ENCODE measurements around the gene KCTD2.
"Not testable (repeated sequence)": the region's sequence is repeated elsewhere in the genome, so short reads cannot be mapped to it uniquely, and the experiment has no call there.

The KCTD2 gene

DNA sequence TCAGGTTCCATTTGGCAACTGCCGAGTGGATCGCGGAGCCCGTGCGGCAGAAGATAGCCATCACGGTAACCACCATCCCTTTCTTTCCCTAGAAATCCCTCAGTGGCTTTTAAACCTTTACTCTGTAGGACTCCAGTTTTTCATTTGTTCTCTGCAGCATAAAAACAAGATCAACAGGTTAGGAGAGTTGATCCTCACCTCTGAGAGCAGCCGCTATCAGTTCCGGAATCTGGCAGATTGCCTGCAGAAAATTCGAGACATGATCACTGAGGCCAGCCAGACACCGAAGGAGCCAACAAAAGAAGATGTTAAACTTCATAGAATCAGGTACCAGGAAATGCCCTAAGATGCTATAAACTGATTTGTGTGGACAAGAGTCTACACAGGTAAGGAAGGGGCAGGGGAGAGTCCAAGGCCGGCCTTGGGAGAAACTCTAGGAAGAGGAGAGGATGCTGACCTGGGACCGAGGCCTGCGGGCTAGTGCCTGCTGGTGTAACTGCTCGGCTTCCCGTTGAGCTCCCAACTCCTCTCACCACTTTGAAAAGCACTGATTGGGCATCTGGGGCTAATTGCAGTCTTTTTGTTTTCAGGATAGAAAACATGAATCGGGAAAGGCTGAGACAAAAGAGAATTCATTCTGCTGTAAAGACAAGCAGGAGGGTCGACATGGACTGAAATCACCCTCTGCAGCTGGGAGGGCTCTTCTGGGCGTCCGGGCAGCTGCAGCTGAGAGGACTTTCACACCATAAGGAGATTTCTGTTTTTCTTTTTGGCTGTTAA, 26.5 kb upstream of the KCTD2 start:
- no peak for DNase-seq

DNA sequence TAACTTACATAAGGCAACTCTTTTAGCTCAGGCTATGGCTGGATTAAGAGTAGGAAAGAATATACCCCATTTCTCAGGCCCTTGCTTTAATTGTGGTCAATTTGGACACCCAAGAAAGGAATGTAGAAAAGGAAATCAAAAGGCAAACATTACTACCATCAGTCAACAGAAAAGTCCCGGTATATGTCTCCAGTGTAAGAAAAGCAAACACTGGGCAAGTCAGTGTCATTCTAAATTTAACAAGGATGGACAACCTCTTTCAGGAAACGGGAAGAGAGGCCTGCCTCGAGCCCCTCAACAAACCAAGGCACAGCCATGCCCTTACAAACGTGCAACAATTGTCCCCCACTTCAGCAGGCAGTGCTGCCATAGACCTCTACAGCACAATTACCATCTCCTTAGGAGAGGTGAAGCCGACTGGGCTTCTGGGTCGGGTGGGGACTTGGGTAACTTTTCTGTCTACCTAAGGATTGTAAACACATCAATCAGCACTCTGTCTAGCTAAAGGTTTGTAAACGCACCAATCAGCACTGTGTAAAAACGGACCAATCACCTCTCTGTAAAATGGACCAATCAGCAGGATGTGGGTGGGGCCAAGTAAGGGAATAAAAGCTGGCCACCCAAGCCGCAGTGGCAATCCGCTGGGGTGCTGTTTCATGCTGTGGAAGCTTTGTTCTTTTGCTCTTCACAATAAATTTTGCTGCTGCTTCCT, 22.2 kb upstream of the KCTD2 start:
- DNase-seq = no peak

DNA sequence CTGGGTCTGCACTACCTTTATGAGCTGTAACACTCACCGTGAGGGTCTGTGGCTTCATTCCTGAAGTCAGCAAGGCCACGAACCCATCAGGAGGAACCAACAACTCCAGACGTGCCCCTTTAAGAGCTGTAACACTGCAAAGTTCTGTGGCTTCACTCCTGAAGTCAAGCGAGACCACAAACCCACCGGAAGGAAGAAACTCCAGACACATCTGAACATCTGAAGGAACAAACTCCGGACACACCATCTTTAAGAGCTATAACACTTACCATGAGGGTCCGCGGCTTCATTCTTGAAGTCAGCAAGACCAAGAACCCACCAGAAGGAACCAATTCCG, 21.7 kb upstream of the KCTD2 start:
- not testable (repeated sequence) for DNase-seq

DNA sequence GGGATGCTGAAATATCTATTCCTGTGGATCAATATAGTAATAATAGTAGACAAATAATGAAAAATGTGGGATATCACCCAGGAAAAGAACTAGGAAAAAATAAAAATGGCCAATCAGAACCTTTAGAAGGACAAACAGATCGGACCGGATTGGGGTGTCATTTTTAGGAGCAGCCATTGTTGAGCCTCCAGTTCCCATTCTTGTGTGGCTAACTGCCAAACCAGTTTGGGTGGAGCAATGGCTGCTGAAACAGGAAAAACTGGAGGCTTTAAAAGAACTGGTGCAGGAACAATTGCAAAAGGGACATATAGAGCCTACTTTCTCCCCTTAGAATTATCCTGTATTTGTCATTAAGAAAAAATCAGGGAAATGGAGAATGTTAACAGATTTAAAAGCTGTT, 20.4 kb upstream of the KCTD2 start:
- not testable (repeated sequence) for DNase-seq

DNA sequence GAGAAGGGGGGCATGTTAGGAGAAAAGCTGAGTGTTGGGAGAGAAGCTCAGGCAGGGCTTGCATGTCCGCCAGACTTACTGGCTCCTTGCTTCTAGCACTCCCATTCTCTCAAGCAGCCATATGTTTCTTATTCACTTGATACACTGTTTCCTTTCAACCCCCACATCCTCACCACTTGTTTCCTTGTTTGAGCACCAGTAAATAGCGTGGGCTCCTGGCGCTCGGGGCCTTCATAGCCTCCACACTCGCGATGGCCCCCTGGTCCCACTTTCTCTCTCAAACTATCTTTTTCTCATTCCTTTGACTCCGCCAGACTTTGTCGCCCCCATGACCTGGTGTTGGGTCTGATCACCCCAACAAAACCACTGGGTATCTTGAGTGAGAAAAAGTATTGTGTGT, 16.9 kb upstream of the KCTD2 start:
- DNase-seq = no peak

DNA sequence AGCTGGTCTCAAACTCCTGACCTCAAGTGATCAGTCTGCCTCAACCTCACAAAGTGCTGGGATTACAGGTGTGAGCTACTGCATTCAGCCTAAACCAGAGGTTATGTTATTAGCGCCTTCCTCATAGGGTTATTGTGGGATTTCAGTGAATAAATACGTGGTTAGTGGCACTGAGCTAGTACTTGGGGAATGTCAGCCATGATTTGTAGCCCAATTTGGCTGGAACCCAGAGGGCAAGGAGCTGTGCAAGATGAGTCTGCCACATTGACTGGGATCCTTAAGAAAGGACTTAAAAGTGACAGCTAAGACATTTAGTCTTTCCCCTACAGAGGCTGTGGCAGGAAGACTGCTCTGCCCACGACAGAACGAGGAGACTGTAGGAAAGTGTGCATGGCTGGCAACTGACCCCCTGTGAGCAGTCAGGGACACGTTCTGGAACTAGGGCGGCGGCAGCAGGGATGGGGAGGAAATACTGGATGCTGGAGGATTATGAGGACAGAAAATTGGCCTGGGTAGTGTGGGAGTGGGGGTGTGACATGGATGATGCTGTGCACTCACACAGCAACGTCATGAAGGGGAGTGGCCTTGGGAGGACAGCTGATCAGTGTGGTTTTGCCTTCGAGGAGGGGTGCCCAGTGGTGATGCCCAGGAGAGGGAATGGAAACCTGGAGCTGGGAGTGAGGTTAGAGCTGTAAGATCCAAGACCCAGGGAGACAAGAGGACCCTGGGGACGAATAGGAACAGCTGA, 14.9 kb upstream of the KCTD2 start:
- peak; percentile 75 for DNase-seq

DNA sequence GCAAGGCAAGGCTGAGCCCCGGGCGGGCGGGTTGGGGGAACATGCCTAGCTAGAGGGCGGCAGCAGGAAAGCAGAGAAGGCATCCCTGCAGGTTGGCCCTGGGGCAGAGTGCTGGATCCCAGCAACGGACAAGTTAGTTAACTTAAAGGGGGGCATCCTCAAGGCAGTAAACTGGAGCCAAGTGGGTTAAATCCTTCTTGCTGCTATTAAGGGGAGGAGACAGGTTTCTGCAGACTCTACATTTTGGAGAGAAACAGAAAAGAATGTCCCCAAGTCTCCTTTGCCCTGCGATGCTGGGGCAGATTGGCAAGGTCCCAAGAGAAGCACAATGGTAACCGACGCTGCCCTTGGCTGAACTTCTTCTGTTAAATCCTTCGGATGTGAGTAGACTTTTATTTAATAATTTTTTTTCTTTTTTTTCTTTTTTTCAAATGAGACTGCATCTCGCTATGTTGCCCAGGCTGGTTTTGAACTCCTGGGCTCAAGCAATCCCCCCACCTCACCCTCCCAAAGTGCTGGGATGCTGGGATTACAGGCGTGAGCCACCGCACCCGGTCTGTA, 14.2 kb upstream of the KCTD2 start:
- no peak for DNase-seq

DNA sequence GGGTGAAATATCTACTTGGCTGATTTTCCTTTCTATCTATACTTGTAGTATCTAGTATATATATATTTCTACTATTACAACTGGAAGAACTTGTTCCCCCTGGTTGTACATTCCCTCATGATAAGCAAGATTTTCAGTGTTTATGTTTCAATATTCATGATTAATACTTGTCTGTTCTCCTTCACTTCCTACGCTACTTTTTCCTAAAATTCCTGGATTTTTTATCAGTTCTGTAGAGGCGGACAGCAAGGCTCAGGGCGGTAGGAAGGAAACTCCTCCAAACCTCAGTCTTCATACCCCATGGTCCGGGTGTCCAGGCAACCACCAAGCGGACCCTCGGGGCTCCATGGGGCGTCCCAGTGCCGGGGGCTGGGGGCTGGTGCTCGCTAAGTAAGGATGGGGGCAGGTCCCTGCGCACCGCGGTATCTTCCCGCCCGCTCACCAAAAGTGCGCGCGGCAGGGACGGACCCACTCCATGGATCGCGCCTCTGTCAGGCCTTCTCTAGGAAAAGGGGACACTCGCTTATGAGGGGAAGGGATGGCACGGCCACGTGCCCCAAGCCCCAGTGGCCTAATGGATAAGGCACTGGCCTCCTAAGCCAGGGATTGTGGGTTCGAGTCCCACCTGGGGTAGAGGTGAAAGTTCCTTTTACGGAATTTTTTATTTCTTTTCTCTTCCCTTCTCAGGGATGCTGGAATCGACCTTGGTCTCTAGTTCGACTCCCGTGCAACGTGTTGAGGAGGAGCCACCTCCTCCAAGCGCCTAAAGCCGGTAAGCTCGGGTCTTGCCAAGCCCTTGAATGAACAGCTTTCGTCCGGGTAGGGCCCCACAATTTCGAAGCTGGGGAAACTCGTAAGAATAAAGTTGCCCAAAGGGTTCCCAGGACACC, 13.4 kb upstream of the KCTD2 start:
- peak; percentile 96 for DNase-seq

DNA sequence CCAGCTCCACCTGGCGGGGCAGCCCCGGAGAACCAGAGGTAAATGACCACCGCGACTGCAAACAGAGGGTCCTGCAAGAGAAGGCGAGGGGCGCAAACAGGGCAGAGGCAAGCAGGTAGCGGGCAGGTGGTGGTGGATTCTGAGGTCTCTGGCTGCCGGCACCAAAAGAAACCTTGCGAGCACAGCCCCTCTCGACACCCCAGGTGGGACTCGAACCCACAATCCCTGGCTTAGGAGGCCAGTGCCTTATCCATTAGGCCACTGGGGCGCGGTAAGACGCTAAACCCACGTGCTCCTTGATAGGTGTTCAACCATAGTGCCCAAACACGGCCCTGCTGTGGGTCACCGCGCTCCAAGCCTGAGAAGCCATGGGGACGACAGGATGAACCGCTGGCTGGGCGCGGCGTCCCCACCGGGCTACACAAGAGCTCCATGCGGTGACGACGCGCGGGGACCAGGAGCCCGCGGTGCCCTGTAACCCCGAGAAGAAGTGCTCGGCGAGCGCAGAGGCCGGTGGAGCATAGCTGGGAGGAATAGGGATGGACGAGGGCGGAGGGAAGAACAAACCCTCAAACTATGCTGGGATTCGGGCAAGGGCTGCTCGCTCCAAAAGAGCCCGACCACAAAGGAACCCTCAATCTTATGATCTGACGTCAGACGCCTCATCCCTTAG, 12.7 kb upstream of the KCTD2 start:
- peak; percentile 96 for DNase-seq

DNA sequence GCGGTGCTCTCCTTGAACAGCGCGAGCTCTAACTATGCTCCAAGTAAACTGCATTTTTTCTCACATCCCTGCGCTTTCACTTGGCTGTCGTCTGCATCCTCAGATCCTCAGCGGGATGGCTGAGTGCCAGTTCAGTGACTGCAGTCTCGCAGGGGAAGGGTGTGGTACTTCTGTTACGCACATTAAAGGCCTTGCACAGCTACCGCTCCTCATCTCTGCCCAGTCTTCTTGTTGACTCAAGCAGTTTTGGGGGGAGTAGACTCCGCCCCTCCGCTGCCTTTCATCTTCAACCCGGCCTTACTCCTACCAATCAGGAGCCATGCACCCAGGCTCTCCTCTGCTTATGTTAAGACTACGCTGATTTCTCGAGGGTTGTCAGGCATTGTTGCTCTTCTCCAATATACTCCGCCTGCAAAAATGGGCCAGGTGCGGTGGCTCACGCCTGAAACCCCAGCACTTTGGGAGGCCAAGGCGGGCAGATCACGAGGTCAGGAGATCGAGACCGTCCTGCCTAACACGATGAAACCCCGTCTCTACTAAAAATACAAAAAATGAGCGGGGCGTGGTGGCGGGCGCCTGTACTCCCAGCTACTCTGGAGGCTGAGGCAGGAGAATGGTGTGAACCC, 10.3 kb upstream of the KCTD2 start:
- peak; percentile 43 for DNase-seq

DNA sequence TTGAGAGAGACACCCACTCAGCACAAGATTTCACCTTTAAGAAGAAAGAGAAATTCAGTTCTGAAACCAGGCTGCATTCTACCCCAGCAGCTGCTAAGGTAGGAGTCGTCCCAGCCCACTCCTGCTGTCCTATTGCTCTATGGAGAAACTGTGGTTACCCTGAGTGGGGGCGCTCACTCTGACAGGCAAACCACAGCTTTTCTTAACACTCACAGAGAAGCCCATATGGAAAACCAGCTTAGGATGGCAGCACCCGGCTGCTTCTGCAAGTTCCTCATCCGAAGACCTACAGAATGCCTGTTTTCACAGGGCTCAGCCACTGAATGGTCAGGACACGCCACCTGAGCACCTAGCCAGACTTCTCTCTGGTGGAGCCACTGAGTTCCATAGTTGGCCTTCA, 7.8 kb upstream of the KCTD2 start:
- DNase-seq = no peak

DNA sequence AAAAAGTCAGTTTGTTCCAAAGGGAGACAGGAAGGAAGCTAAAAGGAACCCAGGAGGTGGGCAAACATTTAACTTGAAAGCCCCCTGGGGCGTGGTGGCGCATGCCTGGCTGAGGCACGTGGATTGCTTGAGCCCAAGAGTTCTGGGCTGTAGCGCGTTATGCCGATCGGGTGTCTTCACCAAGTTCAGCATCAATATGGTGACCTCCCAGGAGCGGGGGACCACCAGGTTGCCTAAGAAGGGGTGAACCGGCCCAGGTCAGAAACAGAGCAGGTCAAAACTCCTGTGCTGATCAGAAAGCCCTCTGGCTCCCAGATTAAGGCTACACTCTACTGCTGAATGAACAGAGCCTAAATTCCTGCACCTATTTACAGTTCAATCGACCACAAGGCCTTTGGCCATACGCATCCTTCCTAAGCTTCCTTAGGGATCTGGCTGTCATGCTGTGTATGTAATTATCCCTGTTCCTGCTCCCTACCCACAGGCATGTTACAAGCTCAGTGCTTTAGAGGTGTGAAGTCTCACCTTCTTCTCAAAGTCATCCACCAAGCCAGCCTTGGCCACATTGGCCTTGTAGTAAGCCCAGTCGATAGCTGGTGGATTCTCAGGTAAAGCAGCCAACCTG, 5.3 kb upstream of the KCTD2 start:
- DNase-seq = no peak

DNA sequence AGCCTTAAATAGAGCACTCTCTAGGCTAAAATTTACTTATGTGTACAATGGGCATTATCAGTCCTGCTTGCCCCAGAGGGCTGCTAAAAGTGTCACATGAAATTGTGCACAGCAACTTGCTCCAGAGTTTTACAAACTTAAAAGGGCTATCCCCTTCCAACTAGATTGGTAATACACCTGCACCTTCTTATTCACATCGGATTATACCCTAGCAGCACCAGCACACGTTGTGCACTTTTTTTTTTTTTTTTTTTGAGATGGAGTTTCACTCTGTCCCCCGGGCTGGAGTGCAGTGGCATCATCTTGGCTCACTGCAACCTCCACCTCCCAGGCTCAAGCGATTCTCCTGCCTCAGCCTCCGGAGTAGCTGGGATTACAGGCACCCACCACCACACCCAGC, 3.2 kb upstream of the KCTD2 start:
- DNase-seq = not testable (repeated sequence)

DNA sequence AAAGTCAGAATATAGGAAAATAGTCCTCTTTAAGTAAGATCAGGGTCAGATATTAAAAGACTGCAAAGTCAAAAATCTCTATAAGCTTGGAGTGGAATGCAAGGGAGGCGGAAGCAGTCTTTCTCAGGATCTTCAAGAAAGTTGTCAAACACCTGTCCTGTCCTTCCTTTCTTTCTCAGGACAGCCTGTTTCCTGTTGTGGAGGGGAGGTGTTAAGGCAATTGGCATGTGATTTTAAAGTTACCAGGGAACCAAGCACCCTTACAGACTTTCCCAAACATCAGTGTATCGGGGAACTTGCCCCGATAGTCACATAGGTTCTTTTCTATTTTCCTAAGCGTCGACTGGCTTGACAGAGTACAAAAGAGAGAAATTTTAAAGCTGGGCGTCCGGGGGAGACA, 2.3 kb upstream of the KCTD2 start:
- DNase-seq = no peak

DNA sequence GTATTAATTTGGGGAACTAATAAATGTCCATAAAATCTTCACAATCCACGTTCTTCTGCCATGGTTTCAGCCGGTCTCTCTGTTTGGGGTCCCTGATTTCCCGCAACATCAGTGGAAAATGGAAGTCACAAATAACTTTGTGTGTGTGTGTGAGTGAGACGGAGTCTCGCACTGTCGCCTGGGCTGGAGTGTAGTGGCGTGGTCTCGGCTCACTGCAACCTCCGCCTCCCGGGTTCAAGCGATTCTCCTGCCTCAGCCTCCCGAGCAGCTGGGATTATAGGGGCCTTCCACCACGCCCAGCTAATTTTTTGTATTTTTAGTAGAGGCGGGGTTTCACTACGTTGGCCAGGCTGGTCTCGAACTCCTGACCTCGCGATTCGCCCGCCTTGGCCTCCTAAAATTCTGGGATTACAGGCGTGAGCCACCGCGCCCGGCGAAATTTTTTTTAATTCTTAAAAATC, 1.0 kb upstream of the KCTD2 start:
- DNase-seq = not testable (repeated sequence)

DNA sequence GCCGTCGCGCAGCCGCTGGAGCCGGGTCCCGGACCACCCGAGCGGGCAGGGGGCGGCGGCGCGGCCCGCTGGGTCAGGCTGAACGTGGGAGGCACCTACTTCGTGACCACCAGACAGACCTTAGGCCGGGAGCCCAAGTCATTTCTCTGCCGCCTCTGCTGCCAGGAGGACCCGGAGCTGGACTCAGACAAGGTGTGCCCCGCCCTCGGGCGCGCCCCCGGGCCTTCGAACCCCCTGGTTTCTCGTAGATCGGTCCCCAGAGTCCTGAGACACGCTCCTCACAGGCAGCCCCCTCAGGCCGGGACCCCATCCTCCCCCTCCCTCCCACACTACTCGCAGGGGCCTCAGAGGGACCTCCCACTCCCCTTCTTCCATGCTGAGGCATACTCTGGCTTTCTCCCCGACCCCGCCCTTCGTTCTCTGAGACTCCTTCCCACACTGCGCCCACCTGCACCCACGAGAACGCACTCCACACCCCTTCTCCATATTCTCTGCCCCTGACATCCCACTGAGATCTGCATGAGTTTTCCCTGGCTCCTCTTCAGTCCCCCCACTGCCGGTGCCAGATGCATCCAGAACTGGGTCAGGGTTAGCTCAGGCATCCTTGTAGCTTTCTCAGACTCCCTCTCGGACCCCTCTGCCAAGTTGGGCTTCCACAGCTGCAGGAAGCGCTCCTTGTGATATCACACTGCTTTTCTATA, 523 bp downstream of the KCTD2 start:
- no peak for DNase-seq

DNA sequence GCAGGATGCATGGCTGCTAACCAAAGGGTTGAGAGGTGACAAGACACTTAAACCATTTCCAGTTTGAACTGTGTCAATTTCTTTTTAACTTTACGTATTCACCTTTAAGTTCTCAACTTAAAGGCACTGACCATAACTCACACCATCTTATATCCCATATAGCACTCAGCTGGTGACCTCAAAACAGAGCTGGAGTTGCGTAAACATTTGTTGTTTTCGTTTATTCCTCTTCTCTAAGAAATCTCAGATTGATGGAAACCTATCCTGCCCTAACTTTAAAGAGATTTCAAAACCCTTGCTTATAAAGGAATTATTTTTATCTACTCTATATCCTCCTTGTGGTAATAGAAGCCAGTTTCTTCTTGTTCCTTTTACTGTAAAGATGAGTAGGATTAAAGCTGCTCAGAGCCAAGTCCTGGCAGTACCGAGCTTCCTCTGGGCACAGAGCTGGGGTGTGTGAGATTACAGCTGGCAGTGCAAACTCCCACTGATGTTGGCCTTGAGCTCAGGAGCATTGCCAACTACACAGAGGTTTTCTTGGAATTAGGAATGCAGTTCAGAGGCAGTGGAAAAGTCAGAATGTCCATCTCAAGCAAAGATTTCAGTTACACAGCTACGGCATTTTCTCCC, 1.3 kb downstream of the KCTD2 start:
- DNase-seq = no peak

DNA sequence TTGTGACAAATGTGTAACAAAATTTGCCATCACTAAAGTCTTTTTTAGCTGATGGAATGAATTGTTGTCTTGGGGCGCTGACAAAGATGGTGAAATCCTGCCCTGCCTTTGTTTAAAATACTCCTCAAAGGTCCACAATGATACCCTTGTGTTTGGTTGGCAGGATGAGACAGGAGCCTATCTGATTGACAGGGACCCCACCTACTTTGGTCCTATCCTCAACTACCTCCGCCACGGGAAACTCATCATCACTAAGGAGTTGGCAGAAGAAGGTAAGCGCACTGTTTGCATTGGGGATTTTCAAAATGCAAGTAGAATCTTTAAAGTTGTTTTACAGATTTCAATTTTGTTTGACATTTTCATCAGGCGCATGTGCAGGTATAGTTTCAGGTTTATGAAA, 2.0 kb downstream of the KCTD2 start:
- no peak for DNase-seq

DNA sequence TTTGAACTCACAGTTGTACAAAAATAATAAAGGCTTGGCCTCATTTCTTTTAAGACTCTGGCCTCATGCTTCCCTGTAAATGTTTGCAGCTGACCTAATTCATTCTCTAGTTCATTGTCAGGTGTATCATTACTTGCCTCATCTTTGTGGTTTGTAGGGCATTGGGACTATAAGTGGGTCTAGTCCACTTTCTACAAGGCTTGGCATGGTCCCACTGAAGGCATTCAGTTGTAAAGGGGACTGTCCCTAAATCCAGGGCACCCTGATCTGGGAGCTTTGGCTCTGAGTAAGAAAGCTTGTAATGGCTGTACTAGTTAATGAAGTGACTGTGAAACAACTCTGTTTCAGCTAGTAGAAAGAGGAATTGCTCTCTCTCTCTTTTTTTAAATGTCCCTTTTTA, 2.7 kb downstream of the KCTD2 start:
- DNase-seq = no peak

DNA sequence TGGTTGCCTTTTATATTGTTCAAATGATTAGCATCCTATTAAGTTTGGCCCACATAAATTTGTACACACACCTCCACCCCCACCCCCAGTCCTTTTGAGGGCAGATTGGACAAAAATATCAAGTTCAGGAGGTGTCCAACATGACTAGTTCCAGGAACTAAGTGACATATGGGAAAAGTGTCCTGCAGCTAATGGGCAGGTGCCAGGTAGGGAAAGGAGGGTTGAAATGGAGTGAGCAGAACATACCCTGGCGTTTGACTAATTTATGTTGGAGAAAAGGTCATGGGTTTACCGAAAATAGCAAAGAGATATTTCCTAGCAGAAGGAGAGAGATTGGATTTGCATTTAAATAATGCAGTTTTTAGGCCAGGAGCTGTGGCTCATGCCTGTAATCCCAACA, 4.9 kb downstream of the KCTD2 start:
- DNase-seq = no peak
